ENCODE results near the gene RFTN1.

DNA sequence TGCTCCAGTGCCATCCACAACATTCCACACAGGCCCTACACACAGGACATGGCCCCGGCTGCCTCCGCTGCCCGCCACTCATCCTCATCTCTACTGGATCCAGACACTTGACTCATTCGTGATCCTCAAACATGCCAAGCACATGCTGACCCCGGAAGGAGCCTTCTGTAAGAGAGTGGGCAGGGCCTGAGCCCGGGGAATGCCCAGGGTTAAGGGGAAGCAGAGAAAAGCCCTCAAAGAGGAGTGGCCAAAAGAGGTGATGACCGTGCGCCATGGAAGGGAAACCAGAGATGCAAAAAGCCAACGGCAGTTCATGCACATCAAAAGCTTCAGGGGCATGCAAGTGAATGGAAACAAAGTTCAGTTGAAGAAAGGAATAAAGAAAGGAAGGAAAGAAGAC lies 46.1 kb downstream of the RFTN1 start:
- no peak for TF ChIP-seq CTCF (IDR thresholded peaks at IDR 0.05)
- TF ChIP-seq POLR2A (IDR thresholded peaks at IDR 0.05): no peak

Measured in lower leg skin (tissue), 3 donors.